ENCODE data around the gene GLRX5.
"Not testable (repeated sequence)": the region's sequence is repeated elsewhere in the genome, so short reads cannot be mapped to it uniquely, and the experiment has no call there.

GLRX5 gene

GRCh38 chr14:95559203-95559602 lies 24.4 kb downstream of the GLRX5 start:
- no peak for DNase-seq (ENCODE audit: low read depth)

GRCh38 chr14:95561001-95561412 lies 26.2 kb downstream of the GLRX5 start:
- DNase-seq (ENCODE audit: low read depth): peak; percentile 42

GRCh38 chr14:95562892-95563685 lies 28.2 kb downstream of the GLRX5 start:
- no peak for DNase-seq (ENCODE audit: low read depth)

GRCh38 chr14:95564060-95564459 lies 29.2 kb downstream of the GLRX5 start:
- no peak for DNase-seq (ENCODE audit: low read depth)

GRCh38 chr14:95569440-95569839 lies 34.6 kb downstream of the GLRX5 start:
- DNase-seq (ENCODE audit: low read depth): no peak

GRCh38 chr14:95573313-95573712 lies 38.5 kb downstream of the GLRX5 start:
- no peak for DNase-seq (ENCODE audit: low read depth)

GRCh38 chr14:95575840-95576473 lies 41.1 kb downstream of the GLRX5 start:
- no peak for DNase-seq (ENCODE audit: low read depth)

- DNase-seq (ENCODE audit: low read depth): no peak
These were observed 42.4 kb downstream of the GLRX5 start for GRCh38 chr14:95577067-95577800.

- DNase-seq (ENCODE audit: low read depth): no peak
These were observed 43.0 kb downstream of the GLRX5 start for GRCh38 chr14:95577870-95578269.

GRCh38 chr14:95583836-95584617 lies 49.2 kb downstream of the GLRX5 start:
- DNase-seq (ENCODE audit: low read depth): not testable (repeated sequence)

- DNase-seq (ENCODE audit: low read depth): no peak
These were observed 51.2 kb downstream of the GLRX5 start for GRCh38 chr14:95585953-95586620.

- not testable (repeated sequence) for DNase-seq (ENCODE audit: low read depth)
These were observed 56.3 kb downstream of the GLRX5 start for GRCh38 chr14:95591182-95591581.

All from T-helper 22 cell (primary cell).